ENCODE data around the gene ARHGEF38.
"Not testable (repeated sequence)": the region's sequence is repeated elsewhere in the genome, so short reads cannot be mapped to it uniquely, and the experiment has no call there.

Gene ARHGEF38

DNA sequence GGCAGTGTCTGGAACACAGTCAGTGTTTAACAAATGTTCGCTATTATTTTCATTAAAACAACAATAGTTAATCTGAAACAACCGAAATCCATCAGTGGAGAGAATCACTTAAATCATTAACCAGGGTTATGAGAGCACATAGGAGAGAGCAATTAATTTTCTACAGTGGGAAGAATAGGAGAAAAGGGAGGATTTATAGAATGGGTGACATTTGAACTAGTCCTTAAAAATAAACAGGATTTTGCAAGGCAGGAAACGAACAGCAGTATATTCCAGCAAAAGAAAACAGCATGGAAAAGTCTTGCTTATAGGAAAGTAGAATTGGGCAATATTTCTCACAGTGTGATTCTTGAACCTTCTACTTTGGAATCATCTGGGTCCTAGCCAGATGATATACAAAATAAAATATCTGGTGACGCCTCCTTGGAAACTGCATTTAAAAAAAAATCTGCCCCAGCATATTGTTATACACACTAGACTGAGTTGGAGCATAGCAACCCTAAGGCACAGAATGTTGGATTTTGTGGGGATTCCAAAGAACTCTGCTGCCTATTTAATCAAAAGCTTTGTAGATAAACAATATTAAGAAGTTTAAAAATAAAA, 100.0 kb downstream of the ARHGEF38 start:
- DNase-seq (ENCODE audit: low spot score) = no peak

GRCh38 chr4:105657117-105657765, 104.8 kb downstream of the ARHGEF38 start:
- no peak for DNase-seq (ENCODE audit: low spot score)

GRCh38 chr4:105659190-105659589, 106.8 kb downstream of the ARHGEF38 start:
- no peak for DNase-seq (ENCODE audit: low spot score)

- DNase-seq (ENCODE audit: low spot score) = no peak
Observed at GRCh38 chr4:105661028-105661427, 108.6 kb downstream of the ARHGEF38 start.

DNA sequence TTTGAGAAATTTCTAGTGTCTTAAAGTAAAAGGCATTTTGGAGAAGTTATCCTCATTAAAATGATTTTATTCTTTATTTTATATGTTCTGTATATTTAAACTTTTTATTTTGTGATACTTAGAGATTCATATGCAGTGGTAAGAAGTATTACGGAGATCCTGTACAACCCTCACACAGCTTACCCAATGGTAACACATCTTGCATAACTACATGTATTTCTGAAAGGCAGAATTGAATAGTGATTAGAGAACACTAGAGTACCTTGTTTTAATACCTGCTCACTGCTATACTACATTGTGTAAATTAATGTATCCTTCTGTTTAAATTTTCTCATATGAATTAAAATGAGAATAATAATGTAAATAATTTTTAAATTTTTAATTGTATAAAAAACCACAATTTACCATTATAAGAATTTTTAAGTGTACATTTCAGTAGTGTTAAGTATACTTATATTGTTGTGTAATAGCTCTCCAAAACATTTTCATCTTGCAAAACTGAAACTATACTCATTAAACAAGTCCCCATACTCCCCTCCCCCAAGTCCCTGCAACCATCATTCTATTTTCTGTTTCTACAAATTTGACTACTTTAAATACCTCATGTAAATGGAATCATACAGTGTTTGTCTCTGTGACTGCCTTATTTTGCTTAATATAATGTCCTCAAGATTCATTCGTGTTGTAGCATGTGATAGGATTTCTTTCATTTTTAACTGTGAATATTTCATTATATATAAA, 110.7 kb downstream of the ARHGEF38 start:
- DNase-seq (ENCODE audit: low spot score) = no peak

DNA sequence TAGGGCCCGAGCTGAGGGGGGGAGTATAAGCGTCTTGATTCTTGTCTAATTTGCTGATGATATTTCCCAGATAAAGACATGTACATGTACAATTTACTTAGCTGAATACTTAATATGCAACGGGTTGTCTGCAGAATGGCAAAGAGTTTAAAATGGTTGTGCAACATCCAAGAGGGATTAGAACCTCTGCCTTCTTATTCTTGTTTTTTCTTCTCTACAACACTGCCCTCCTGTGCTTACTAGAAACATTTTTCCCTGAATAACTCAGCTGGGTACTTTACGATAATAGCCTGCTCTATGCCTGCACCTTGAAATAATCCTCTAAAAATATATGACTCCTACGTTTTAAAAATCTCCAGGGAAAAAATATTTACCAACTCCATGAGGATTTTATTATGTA, 114.3 kb downstream of the ARHGEF38 start:
- no peak for DNase-seq (ENCODE audit: low spot score)

- no peak for DNase-seq (ENCODE audit: low spot score)
Observed at GRCh38 chr4:105670684-105671083, 118.3 kb downstream of the ARHGEF38 start.

GRCh38 chr4:105671301-105671700, 118.9 kb downstream of the ARHGEF38 start:
- no peak for DNase-seq (ENCODE audit: low spot score)

DNA sequence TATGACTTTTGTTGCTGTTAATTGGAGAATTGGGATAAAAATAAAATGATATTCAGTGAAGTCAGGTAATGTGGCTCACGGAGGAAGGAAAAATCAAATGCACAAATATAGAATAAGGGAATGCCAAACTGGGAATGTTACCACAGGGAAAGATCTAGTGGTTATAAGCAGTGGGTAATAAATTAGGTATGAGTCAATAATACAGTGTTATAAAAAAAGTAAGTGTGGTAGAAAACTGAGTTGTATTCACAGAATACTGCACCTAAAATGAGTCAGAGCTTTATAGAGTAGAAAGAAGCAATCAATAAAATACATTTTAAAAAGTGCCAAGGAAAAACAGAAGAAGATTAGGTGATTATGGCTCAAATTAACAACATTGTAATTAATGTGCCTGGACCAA, 121.6 kb downstream of the ARHGEF38 start:
- no peak for DNase-seq (ENCODE audit: low spot score)

DNA sequence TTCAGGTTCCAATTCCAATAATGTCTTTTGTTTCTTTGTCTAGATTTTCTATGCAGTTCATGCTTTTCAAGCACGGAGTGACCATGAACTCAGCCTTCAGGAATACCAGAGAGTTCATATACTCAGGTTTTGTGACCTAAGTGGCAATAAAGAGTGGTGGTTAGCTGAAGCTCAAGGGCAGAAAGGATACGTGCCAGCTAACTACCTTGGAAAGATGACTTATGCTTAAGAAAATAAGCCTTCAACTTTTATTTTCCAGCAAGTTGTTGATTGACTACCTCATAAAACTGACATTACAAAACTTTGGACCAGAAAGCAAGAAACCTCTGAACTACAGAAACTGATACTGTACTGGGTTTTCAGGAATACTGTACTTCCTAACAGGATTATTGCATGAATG, 125.3 kb downstream of the ARHGEF38 start:
- DNase-seq (ENCODE audit: low spot score) = no peak

GRCh38 chr4:105679186-105679585, 126.8 kb downstream of the ARHGEF38 start:
- no peak for DNase-seq (ENCODE audit: low spot score)

DNA sequence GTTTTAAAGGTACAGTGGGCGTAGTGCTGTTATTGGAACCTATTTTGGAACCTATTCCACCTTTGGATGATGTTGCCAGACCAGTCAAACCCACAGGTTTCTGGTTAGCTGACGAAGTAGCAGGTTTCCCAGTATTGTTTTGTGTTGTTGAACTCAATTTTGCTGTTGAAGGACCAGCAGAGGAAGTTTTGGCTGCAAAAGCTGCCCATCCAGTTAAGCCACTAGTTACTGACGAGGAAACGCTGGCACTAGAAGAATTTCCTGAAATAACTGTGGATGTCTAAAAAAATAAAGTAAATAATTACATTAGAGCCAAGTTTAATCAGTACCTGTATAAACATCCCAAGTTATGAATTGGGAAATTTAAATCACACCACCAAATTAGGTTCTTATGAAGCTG, 130.6 kb downstream of the ARHGEF38 start:
- DNase-seq (ENCODE audit: low spot score) = no peak

- DNase-seq (ENCODE audit: low spot score) = no peak
Observed at GRCh38 chr4:105686571-105686970, 134.2 kb downstream of the ARHGEF38 start.

DNA sequence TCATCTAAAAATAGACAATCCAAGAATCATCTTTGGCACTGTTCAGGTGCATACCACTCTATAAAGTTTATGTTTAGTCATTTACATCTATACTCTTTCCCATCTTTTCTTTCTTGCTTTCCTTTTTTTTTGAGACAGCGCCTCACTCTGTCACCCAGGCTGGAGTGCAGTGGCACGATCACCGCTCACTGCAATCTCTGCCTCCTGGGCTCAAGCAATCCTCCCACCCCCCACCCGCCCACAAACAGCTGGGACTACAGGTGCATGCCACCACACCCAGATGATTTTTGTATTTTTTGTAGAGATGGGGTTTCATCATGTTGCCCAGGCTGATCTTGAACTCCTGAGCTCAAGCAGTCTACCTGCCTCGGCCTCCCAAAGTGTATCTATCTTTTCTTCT, 142.4 kb downstream of the ARHGEF38 start:
- DNase-seq (ENCODE audit: low spot score) = not testable (repeated sequence)

DNA sequence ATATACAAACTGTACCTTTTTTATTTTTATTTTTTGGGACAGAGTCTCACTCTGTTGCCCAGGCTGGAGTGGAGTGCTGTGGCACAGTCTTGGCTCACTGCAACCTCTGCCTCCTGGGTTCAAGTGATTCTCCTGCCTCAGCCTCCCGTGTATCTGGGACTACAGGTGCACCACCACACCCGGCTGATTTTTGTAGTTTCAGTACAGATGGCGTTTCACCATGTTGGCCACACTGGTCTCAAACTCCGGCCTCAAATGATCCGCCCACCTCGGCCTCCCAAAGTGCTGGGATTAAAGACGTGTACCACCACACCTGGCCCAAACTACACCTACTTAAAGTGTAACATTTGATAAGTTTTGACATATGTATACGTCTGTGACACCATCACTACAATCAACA, 143.4 kb downstream of the ARHGEF38 start:
- not testable (repeated sequence) for DNase-seq (ENCODE audit: low spot score)

DNA sequence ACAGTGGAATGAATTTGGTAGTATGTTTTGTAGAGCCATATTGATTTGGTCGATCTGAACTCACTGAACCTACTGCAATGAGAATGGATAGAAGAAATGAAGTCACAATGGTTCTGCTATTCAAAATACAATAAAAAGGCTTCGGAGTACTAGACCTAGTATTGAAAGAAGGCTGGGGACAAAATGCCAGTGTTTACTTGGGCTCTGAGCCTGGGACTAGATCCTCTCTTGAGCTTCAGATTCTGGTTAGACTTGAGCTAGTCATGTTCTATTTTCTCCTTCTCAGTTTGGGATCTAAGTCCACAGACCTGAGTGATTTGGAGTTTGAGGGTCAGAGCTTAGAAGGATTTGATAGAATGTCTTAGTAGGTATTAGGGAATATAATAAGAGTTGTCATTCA, 146.2 kb downstream of the ARHGEF38 start:
- DNase-seq (ENCODE audit: low spot score) = no peak

- peak; percentile 3 for DNase-seq (ENCODE audit: low spot score)
Observed at GRCh38 chr4:105707782-105708180, 155.4 kb downstream of the ARHGEF38 start.

GRCh38 chr4:105708181-105709080, 156.0 kb downstream of the ARHGEF38 start, which contains the start of the genes GSTCD and INTS12:
GSTCD (plus strand) TSS chr4:105708784; CDS start chr4:105717614, 8,830 bp downstream.
INTS12 (minus strand) TSS chr4:105708689; CDS start chr4:105700005, 8,684 bp downstream.
- DNase-seq (ENCODE audit: low spot score) = peak; percentile 83

- DNase-seq (ENCODE audit: low spot score) = peak; percentile 10
Observed at GRCh38 chr4:105709081-105709450, 156.6 kb downstream of the ARHGEF38 start.

GRCh38 chr4:105710012-105710600, 157.7 kb downstream of the ARHGEF38 start:
- DNase-seq (ENCODE audit: low spot score) = no peak

GRCh38 chr4:105710678-105711077, 158.3 kb downstream of the ARHGEF38 start:
- DNase-seq (ENCODE audit: low spot score) = no peak

DNA sequence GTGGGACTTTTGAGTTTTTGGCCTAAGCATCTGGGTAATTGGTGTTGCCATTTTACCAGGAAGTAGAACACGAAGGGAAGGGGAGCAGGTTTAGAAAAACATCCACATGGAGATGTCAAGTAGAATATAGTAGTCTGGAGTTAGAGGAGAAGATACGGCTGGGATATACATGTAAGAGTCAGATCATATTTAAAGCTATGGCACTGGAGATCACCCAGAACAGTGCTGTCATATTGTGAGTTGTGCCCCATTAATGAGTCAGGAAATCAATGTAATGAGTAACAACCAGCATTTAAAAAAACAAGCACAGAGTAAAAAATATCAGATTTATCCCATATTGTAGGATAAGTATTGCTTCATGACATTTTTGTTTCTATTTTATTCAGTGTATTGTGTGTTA, 160.3 kb downstream of the ARHGEF38 start:
- no peak for DNase-seq (ENCODE audit: low spot score)
